ELF-1 (cell line): ENCODE data around the gene PPM1J.
"Not testable (repeated sequence)": the region's sequence is repeated elsewhere in the genome, so short reads cannot be mapped to it uniquely, and the experiment has no call there.

ENCODE experiments used
- DNase-seq: peaks from one replicate; pipeline ENCODE4 v3.0.0-alpha.2; 2016; ENCODE audit warnings: low read depth, low spot score

The PPM1J gene

DNA sequence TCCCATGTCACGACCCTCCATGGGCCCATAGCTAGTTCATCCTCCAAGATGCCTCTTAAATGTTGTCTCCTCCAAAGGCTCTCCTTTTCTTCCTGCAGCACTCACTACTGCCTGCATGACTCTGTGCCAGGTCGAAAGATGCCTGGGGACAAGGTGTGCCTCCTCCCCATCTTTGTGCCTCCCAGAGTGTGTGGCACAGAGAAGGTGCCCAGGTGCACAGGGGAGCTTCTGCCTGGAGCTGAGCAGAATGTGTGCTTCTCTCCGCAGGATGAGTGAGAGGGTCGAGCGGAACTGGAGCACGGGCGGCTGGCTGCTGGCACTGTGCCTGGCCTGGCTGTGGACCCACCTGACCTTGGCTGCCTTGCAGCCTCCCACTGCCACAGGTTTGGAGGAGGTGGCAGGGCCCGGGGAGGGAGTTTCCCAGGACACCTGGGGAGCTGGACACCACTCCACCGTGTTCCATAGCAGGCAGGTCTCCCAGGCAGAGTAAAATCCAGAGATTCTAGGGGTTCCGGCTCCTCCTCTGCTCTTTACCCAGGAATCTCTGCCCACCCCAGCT lies 6.9 kb upstream of the PPM1J start:
- no peak for DNase-seq

DNA sequence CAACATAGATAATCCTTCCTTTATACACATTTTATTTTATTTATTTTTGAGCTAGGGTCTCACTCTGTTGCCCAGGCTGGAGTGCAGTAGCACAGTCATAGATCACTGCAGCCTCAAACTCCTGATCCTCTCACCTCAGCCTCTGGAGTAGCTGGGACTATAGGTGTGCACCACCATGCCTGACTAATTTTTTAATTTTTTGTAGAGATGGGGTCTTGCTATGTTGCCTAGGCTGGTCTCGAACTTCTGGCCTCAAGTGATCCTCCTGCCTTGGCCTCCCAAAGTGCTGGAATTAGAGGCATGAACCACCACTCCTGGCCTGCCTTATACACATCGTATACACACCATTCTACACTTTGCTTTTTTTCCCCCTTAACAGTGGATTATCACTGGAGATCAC lies 6.2 kb upstream of the PPM1J start:
- not testable (repeated sequence) for DNase-seq

DNA sequence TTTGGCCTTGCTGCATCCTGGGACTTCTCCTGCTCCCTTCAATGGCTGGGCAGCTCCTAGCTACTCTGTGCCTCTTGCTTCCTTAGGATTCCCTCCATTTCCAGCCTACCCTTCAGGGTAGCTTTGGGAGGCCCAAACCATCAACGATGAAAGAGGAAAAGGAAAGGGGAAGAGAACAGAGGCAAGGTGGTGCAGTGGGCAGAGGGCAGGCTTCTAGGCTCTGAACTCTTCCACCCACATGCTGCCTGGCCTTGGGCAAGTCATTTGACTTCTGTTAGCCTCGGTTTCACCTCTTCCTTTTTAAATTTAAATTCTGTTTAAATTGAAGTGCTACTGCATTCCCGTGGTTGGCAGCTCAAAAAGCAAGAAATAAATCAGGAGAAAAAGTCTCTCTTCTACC lies 5.7 kb upstream of the PPM1J start:
- DNase-seq, result no peak

DNA sequence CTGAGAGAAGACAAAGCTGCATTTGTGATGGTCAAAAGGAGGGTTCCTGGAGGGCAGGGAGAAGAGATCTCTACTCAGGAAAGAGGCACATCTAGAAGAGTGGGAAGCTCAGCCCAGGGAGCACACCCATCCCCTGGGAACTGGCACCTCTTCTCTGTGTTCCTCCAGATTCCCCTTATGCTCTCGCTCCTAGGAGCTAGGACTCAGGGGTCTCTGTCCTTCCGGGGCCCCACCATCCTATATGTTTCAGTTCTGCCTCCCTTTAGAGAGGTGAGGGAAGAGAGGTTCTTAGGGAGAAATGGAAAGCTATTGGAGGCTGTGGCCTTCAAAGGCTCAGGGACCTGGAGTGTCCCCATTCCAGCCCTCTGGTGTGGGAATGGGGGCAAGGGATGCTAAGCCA lies 4.6 kb upstream of the PPM1J start:
- DNase-seq, result no peak

DNA sequence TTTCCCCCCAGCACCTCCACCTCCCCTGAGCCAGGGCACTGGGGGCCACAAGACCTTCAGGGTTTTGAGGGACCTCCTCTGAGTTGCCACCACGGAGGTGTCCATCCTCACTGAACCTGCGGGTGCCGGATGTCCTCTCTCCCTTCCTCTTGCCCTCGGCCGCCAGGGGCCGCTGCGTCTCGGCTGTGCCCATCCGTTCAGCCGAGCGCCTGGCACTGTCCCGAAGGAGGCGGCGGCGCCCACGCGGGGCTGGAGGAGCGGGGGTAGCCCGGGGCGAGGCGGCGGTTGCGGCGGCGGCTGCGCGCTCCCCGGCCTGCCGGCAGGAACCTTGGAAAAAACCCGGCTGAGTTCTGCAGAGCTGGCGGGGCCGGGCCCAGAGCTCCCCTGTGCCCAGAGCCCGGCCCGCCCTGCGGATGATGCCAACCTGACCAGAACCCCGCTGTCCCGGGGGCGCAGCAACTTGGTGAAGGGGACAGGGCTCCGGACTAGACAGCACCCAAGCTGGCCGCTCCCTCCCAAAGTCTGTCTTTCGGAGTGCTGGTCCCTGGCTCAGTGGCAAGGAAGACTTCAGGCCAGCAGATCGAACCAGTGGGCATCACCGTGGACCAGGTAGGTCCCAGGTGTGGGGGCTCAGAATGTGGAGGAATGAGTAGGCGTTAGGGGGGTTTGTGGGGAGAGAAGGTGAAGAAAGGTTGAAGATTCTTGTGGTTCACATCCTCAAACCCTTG lies 3.7 kb upstream of the PPM1J start:
- DNase-seq, result peak; percentile 74

DNA sequence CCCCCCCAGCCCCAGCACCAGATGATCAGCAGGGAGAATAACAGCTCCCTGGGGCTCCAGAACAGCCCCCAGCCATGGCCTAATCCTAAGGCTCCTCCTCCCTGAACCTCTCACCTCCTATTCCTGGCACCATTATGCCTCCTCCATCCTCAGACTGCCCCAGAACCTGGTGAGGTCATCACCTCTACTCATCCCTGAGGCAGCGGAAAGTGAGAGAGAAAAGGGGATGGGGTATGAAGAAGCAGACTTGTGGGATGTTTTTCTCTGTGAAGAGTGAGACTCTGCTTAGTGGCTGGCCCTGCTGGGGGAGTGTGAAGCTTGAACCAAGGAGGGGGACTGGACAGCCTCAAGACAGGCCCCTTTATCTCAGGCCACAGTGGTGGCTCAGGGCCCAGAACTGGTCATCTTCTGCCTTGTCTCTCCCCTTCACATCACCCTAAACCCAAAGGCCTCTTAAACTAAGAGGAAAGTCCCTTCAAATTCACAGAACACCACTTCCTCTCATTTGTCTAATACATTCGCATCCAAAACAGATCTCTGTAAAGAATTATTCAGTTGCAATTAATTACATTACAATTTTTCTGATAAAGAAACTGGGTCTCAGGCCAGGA lies 2.2 kb upstream of the PPM1J start:
- DNase-seq, result peak; percentile 53

DNA sequence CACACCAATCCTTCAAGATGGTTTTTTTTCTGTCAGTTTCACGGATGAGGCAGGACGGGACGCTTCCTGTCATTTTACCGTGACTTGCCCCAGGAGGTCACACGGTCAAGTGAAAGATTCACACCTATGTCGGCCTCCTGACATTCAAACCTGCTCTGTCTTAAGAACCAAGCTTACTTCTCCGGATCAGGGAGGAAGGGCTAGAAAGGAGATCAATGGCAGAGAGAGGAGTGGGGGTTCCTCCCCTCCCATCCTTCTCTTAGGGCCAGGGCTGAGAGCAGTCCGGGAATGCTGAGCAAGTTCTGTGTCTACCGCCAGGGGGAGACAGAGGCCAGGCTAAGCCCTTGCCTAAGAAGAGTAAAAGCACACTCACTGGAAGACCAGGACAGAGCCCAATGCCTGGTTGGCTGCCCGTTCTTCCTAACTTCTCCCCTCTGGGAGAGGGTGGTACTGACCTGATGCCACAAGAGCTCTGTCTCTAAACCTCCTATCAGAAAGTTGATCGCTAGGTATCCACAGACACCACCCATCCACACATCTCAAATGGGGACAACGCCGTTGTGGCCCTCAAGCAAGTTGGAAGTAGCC lies 1.1 kb upstream of the PPM1J start:
- peak; percentile 98 for DNase-seq

DNA sequence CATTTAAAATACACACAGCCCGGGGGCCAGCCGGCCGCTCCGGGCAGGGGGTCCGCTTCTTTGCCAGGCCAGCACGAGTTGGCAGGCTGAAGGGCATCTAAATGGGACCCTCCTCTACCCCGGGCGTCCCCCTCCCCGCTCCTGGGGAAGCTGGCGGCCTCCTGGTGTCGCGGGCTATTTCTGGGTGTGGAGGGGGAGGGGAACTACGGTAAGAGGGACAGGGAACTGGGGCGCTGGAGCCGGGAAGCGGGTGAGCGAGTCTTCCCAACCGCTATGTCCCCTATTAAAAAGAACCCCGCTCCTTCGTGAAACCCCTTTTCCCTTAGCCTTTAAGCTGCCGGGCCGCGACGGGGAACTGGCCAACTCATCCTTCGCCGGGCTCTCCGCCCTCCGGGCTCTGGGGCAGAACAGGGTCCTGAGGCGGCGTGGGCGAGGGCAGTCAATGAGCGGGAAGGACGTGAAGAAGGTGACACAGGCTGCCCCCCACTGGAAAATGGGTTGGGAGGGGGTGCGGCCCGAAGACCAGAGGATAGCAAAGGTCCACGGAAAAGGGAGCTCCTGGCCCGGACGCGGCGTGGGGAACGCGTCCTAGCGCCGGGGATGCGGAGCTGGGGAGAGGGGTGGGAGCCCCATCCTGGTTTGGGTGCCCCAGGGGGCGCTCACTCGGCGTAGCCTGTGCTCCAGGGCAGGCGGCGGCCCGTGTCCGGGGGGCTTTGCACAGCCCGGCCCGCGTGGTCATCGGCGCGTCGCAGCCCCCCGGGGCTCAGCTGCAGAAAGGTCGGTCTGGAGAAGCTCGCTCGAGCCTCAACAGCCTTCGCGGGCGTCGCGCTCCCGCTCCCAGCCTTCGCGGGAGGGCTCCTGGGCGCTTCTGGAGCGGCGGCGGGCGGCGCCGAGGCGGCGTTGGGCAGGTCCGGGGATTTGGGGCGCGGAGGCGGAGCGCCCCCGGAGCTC lies 544 bp downstream of the PPM1J start:
- peak; percentile 68 for DNase-seq

DNA sequence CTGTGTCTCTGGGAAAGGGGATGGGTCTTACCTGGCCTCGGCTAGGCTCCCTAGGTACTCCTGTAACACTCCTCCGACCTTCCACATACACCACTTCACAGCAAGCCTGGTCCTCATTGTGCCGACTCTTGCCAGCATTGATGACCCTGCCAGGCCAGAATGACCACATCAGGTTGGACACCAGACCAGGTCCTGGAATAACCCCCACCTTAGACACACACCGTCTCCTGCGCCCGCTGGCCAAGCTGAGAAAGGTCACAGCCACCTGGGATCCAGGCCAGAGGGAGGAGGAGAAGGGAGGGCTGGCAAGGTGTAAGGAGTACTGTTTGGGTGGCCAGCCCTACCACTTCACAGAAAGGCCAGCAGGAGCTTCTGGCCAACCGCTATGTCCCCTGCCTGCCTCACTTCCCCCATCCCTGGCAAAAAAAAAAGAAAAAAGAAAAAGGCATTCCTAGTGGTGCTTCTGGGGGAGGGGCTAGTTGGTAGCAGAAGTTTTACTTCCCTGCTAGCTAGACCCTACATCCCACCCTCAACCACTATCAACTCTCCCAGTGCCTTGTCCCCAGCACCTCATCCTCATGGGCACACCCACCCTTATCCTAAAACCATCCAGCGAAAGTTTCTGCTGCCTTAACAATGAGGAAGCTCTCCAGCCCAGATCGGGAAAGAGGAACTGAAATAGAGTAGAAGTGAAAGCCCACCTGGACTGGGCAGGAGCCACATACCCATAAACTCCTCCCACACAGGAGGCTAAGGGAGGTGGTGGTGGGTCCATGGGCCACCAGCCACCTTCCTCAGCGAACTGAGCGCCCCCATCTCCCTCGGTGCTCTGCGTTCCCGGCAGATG lies 1.4 kb downstream of the PPM1J start:
- DNase-seq, result peak; percentile 66

DNA sequence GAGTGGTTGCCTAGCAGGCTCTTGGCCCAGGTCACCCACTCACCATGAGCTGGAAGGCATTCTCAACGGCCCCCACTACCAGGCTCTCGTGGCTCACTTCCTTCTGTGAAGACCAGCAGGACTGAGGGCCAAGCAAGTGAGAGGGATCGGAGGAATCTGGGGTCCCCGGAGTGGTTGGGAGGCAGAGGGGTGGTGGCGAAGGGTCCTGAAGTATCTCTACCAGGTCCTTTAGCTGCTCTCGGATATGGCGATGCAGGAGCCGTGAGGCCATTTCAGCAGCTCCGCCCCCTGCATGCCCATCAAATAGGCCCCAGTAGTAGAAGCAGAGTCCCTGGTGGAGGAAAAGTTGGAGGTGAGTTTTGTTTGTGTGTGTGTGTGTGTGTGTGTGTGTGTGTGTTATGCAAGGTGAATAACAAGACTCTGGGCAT lies 2.4 kb downstream of the PPM1J start:
- DNase-seq, result no peak

DNA sequence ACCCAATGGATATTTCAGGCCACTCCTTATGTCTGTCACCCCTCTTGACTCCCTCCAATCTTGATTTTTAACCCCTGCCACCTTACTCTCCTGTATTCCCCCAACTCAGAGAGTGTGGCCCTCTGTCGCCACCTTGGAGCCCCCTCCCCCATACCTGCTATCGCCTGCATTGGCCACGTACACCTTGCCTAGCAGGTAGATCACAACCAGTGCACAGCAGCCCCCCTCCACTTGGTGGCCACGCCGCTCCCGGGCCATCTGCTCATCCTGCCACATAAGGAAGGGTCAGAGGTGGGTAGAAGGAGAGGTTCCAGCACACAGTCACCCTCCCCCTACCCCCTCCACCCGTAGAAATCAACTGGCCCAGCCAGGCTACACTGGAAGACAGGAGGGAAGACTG lies 2.9 kb downstream of the PPM1J start:
- DNase-seq, result no peak

DNA sequence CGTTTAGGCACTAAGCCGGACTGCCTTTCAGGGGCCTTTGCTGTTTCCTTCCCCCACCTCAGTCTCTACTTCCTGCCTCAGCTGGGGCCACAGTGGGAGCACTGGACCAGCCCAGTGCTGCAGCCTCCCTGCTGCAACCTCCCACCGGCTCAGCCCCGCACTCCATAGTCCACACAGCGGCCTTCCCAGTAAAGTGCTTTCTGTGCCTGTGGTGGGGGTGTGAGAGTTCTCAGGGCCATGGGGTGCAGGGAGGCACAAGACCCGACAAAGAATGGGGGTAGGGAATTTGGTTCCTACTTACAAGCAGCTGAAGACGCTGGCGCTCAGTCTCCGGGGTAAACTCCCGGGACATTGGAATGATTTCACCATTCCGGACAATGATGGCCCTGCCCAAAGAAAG lies 3.5 kb downstream of the PPM1J start:
- DNase-seq, result no peak

DNA sequence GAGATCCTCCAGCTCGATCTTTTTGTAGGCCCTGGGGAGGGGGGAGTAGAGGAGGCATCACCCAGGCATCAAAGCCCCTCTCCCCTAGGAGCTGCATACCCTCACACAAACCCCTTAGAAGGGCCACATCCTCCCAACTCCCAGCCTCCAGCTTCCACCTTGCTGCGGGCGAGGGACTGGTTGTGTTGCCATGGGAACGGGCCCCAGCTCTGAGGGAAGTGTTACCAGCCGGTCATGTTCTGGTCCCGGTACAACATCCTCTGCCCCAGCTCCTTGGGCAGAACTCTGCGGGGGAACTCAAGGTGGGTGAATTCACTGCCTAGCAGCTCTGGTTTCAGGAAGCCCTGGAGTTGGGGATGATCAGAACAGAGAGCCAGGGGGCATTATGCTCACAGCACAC lies 4.1 kb downstream of the PPM1J start:
- no peak for DNase-seq

DNA sequence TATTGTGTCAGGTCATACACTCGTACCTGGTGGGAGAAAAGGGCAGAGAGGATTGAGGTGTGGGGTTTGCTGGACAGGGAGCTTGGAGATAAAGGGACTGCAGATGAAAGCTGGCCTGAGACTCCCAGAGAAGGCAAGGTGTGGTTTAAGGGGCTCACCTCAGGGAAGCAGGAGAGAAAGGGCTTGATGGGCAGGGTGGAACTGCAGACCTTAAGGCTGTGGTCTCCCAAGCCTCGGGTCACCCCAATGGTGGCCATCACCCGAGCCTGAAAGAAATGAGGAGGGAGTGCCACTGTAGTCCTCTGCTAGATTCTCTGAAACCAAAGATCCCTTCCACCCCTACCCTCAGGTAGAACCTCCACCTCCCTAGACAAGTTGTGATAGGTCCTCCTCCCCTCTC lies 4.5 kb downstream of the PPM1J start:
- DNase-seq, result no peak

DNA sequence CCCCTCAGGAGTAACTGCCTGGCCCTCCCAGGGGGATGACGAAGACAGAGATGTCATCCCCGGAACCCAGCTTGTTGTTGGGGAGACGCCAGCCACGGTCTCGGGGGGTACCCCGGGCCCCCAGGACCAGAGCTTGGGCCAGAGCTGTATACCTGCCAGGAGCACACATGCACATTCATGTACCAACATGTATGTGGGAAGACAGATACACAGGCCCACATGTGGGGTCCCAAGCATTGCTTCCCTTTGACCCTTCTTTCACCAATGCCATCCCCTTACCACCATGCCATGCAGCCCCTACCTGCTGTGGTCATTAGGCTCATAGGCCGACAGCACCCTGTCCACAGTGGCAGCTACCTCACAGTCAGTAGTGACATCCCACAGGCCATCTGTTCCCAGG lies 5.0 kb downstream of the PPM1J start:
- DNase-seq, result no peak

DNA sequence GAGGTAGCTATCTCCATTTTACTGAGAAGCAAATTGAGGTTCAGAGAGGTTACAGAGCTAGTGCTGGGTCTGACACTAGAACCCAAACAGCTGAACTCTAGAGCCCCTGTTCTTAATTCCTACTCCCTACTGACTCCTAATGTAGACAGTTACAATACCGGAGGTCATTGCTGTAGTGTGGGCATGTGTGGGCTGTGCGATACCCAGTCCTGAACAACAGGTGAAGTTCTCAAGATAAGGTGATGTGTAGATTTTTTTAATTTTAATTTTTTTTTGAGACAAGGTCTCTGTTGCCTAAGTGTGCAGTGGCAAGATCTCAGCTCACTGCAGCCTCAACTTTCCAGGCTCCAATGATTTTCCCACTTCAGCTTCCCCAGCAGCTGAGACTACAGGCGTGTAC lies 6.6 kb downstream of the PPM1J start:
- DNase-seq, result no peak

DNA sequence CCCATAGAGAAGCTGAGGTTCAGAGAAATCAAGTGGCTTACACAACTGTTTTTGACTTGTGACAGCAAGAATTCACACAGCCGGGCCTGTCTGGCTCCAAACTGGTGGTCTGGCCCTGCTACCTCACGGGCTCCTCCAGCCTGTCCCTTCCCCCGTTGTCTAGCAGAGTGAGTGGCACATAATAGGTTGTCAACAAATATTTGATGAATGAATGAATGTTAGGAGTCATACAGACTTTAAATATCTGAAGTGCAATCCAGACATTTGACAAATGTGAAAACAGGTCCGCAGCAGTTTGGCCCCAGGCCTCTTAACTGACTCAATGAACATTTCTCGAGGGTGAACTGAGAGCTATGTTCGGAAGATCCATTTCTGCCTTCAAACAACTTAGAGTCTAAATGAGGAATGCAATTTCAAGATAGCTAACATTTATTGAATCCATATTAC lies 7.1 kb downstream of the PPM1J start:
- DNase-seq, result no peak

DNA sequence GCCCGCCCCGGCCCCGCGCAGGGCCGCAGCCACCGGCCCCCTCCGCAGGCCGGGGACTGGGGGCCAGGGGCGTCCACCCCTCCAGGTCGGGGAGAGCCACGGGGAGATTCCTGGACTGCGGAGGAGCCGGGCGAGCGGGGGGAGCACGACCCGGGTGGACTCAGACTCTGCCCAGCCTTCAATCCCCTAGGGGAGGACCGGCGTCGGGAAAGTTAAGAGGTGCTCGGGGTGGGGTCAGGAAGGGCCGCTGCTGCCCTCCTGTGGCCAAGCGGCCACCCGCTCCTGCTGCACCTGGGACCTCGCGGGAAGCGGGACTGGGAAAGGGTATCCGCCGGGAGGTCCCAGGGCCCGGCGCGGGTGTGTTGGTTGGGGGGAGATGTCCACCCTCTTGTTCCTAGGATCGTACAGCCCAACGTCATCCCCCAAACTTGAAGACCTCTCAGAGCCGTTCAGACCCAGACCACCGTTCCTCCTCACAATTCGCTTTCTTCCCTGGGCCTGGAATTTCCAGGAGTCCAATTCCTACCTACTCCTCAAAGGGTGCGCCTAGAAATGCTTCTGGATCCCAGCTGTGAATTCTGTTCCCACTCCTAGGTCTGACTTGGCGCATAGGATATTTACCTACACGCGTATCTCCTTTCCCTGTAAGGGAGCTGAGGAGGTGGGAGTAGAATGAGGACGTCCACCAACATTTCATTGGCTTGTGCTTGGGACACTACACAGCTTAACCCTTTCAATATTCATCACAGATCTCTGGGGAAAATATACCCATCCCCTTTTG lies 7.7 kb downstream of the PPM1J start:
- peak; percentile 97 for DNase-seq

DNA sequence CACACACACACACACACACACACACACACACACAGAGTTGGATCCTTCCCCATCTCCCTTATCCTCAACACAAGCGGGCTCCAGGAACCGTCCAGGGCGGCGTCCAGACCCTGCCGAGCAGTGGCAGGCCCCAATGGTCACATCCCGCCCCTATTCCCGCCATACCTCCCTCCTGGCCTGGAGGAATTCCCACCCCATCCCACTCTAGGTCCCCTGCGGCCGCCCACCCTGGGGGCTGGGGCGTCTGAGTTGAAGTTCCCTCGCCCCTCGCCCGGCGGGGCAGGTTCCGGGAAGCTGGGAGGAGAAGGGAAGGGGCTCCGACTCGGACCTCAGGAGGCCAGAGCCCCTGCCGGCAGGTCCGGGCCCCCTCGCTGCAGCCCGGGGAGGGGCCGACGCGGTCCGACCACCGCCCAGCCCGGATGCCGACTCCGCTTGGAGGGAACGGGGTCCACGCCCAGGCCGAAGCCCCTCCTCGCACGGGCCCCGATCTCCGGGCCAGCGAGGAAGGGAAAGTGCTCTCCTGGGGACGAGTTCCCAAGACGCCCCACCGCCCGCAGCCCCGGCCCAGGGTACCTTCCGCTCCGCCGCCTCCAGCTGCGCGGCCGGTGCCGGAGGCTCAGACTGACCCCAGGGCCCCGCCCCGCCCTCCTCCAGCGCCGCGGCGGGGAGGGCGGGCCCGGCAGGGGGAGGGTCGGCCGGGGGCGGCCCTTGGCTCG lies 8.5 kb downstream of the PPM1J start, which contains the start of gene RHOC:
Gene RHOC, minus strand, starts transcription at position 623 of the 716 bp plus-strand sequence. CDS start 3,328 bp downstream, outside the sequence.
- DNase-seq, result peak; percentile 67
